ENCODE measurements around the gene ST8SIA5. TPM values are rescaled to one million over a fixed set of nuclear protein-coding genes. Genes with fewer than 3 reads are reported as not detected.

The ST8SIA5 gene
- polyA plus RNA-seq, 3 donors: not detected

DNA sequence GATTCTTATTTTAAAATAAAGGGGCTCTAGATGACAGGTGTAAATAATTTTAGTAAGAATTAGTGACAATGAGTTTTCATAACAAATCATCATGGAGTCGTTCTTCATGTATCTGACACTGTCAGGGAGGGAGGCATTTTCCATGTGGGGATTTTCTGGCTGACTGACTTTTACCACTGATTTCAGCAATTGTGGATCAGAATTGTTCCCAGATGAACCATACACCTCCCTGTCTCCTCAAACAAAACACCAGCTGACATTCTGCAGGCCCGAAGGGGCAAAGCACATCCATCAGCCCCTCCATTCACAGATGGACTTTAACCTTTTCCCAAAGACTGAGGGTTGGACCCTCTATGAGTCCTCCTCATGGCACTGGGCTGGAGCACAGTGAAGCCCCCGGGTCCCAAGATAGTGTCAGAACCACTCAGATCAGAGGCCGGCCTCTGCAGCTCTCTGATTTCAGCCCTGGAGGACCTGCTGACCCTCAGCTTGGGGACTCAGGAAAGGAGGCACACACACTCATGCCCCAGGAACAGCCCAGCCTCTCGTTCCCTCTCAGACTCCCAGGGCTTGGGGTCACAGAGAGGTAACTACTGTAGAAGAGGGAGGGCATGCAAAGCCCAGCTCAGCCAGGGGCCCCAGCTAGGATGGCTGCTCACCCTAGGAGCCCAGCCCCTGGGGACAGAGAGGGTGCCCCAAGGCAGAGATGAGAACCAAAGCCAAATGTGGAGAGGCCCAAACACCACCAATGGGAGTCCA, 56.6 kb downstream of the ST8SIA5 start:
- Histone ChIP-seq H4K20me1 (ENCODE audit: insufficient read depth, low read length) (no peaks in the 10 kb centered on the region), H3K27ac (ENCODE audit: low read depth in 1 of 2, low read length in 2 of 2) (no peak overlapping the region), H2AFZ (ENCODE audit: insufficient read depth, low read depth, low read length, poor library complexity, severe bottlenecking) (no peak overlapping the region), H3K27me3 (ENCODE audit: control insufficient read depth in 2 of 2, insufficient read depth in 2 of 2, low read length in 2 of 2) (no peaks in the 10 kb centered on the region), H3K9ac (ENCODE audit: insufficient read depth, low read length, poor library complexity, severe bottlenecking) (no peak overlapping the region), H3K4me2 (replicated peaks; ENCODE audit: extremely low read depth, low read length, poor library complexity, severe bottlenecking) (no peak overlapping the region), H3K9me3 (replicated peaks in 1 of 2; ENCODE audit: control insufficient read depth in 1 of 2, insufficient read depth in 1 of 2, low read length in 2 of 2) (no peaks in the 10 kb centered on the region), H3K79me2 (ENCODE audit: insufficient read depth, low read length) (no peaks in the 10 kb centered on the region), H3K4me3 (replicated peaks in 1 of 3; ENCODE audit: low read depth in 2 of 3, low read length in 3 of 3) (no peak overlapping the region), H3K4me1 (ENCODE audit: control insufficient read depth in 1 of 2, insufficient read depth in 2 of 2, low read length in 2 of 2) (no peaks in the 10 kb centered on the region), H3K36me3 (replicated peaks in 1 of 2; ENCODE audit: control insufficient read depth in 1 of 2, insufficient read depth in 2 of 2, low read length in 2 of 2) (no peaks in the 10 kb centered on the region)
- Mint-ChIP-seq H3K9me3 (peaks cover 4 to 9% (median 7%) of the 10 kb centered on the region in 7 donors), H3K4me3 (no peak overlapping the region), H3K36me3 (no peaks in the 10 kb centered on the region), H3K4me1 (no peaks in the 10 kb centered on the region), H3K27ac (no peak overlapping the region), H3K27me3 (ENCODE audit: low read depth in 3 of 3) (peaks cover 11 to 14% (median 13%) of the 10 kb centered on the region in 3 donors)
- no peak for DNase-seq
- WGBS (ENCODE audit: insufficient coverage): 95% methylated on average over 3 of the region's 5 CpGs
- no peak for TF ChIP-seq CTCF (IDR thresholded peaks at IDR 0.05)
- intact Hi-C loops (cut with micrococcal nuclease): no loop called here

GRCh38 chr18:46696702-46697101, 60.2 kb downstream of the ST8SIA5 start:
- TF ChIP-seq CTCF (IDR thresholded peaks at IDR 0.05): no peak
- Histone ChIP-seq H3K36me3 (replicated peaks in 1 of 2; ENCODE audit: control insufficient read depth in 1 of 2, insufficient read depth in 2 of 2, low read length in 2 of 2) (no peaks in the 10 kb centered on the region), H3K27ac (ENCODE audit: low read depth in 1 of 2, low read length in 2 of 2) (no peak overlapping the region), H4K20me1 (ENCODE audit: insufficient read depth, low read length) (no peaks in the 10 kb centered on the region), H3K79me2 (ENCODE audit: insufficient read depth, low read length) (no peaks in the 10 kb centered on the region), H3K4me2 (replicated peaks; ENCODE audit: extremely low read depth, low read length, poor library complexity, severe bottlenecking) (no peak overlapping the region), H3K9ac (ENCODE audit: insufficient read depth, low read length, poor library complexity, severe bottlenecking) (no peak overlapping the region), H3K27me3 (ENCODE audit: control insufficient read depth in 2 of 2, insufficient read depth in 2 of 2, low read length in 2 of 2) (no peaks in the 10 kb centered on the region), H3K4me1 (ENCODE audit: control insufficient read depth in 1 of 2, insufficient read depth in 2 of 2, low read length in 2 of 2) (no peaks in the 10 kb centered on the region), H3K4me3 (replicated peaks in 1 of 3; ENCODE audit: low read depth in 2 of 3, low read length in 3 of 3) (no peak overlapping the region), H3K9me3 (replicated peaks in 1 of 2; ENCODE audit: control insufficient read depth in 1 of 2, insufficient read depth in 1 of 2, low read length in 2 of 2) (no peaks in the 10 kb centered on the region), H2AFZ (ENCODE audit: insufficient read depth, low read depth, low read length, poor library complexity, severe bottlenecking) (no peak overlapping the region)
- no peak overlapping the region for H3K27ac Mint-ChIP-seq
- H3K4me1 Mint-ChIP-seq: no peaks in the 10 kb centered on the region
- peaks cover 4 to 9% (median 7%) of the 10 kb centered on the region in 7 donors for H3K9me3 Mint-ChIP-seq
- intact Hi-C loops (cut with micrococcal nuclease): no loop called here
- no peak for DNase-seq
- peaks cover 7 to 16% (median 10%) of the 10 kb centered on the region in 3 donors for H3K27me3 Mint-ChIP-seq (ENCODE audit: low read depth in 3 of 3)
- H3K36me3 Mint-ChIP-seq: no peaks in the 10 kb centered on the region
- H3K4me3 Mint-ChIP-seq: no peak overlapping the region

All from CD14-positive monocyte (primary cell).